GM21737 (cell line): ENCODE measurements around the gene KRT7.
"Not testable (repeated sequence)": the region's sequence is repeated elsewhere in the genome, so short reads cannot be mapped to it uniquely, and the experiment has no call there.

Experiments used
- ATAC-seq: cut with Tn5 transposase; IDR thresholded peaks from one replicate; pipeline ENCODE4 v1.9.1; 2021; ENCODE audit warnings: mild to moderate bottlenecking, moderate library complexity; ENCODE audit not compliant: unreplicated experiment

Gene KRT7

GRCh38 chr12:52243259-52243855, 10.3 kb downstream of the KRT7 start:
- ATAC-seq = no peak

- peak; percentile 89 for ATAC-seq
These were observed 11.0 kb downstream of the KRT7 start for GRCh38 chr12:52243856-52244614.

- ATAC-seq = no peak
These were observed 11.6 kb downstream of the KRT7 start for GRCh38 chr12:52244615-52244994.

- ATAC-seq = no peak
These were observed 12.4 kb downstream of the KRT7 start for GRCh38 chr12:52245259-52245961.

- no peak for ATAC-seq
These were observed 13.0 kb downstream of the KRT7 start for GRCh38 chr12:52245962-52246569.

GRCh38 chr12:52246720-52247621, 13.9 kb downstream of the KRT7 start:
- no peak for ATAC-seq

- ATAC-seq = no peak
These were observed 14.8 kb downstream of the KRT7 start for GRCh38 chr12:52247622-52248540.

DNA sequence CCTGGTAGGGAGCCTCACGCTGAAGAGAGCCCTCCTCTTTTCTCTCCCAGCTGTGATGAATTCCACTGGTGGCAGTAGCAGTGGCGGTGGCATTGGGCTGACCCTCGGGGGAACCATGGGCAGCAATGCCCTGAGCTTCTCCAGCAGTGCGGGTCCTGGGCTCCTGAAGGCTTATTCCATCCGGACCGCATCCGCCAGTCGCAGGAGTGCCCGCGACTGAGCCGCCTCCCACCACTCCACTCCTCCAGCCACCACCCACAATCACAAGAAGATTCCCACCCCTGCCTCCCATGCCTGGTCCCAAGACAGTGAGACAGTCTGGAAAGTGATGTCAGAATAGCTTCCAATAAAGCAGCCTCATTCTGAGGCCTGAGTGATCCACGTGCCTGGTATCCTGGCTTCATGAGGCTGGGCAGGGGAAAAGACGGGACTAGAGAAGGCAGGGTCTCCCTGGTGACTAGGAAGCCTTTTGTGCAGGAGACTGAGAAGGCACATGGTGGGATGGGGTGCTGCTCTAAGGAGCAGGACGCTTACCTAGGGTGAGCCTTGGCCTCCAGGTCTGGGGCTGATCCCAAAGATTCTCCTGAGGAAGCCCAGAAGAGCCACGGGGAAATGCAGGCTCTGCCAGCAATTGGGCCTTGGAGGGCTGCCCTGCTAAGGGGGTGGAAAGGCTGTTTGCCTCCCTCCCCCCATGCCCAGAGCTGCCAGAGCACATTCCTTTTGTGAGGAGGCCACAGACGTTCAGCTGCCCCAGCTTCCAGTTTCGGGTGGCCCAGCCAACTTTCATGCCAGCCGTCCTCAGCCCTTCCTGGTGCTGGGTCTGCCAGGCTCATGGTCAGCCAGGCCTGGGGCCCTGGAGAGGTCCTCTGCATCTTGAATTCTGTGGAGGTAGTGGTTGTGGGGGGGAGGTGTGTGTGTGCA, 15.8 kb downstream of the KRT7 start:
- no peak for ATAC-seq

DNA sequence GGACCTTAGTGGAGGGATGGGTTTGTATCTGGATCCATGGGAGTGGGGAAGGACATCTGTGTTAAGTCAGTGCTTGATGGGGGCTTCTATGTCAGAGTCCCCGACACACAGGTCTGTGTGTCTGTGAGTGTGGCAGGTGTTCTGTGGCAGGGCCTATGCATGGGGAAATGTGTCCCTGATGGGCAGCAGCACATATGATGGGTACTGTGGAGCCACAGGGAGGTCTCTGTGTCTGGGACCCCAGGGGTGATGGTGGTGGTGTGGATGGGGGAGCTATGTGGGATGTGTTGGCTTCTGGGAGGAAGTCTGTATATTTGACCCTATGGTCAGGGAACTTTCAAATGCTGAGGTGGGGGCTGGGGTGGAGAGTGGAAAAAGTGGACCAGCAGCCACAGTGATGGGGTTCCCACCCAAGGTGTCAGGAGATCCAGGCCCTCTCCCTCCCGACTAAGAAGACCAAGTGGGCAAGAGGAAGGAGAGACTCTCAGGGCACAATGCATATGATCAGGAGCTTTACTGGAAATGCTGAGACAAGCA, 16.5 kb downstream of the KRT7 start:
- no peak for ATAC-seq

- no peak for ATAC-seq
These were observed 17.3 kb downstream of the KRT7 start for GRCh38 chr12:52250048-52250990.

DNA sequence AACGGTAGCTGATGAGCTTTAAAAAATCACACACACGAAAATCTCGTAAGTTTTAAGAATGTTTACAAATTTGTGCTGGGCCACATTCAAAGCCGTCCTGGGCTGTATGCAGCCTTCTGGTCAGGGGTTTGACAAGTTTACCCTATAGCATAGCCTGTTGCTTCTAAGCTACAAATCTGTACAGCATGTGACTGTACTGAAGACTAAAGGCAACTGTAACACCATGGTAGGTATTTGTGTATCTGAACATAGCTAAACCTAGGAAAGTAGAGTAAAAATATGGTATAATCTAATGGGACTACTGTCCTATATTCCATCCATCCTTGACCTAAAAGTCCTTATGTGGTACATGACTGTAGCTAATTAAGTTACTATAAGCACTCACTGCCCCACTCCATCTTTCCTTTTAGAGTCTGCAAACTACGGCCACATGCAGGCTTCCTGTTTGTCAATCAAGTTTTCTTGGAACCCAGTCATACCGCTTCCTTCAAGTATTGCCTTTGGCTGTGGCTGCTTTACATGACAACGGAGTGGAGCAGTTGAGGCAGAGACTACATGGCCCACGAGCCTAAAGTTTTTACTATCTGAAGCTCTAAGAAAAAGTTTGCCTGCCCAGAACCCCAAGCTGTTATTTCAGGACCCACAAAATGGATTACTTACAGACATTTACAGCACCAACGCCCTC, 18.5 kb downstream of the KRT7 start:
- ATAC-seq = no peak

- ATAC-seq = not testable (repeated sequence)
These were observed 19.2 kb downstream of the KRT7 start for GRCh38 chr12:52252175-52252615.

DNA sequence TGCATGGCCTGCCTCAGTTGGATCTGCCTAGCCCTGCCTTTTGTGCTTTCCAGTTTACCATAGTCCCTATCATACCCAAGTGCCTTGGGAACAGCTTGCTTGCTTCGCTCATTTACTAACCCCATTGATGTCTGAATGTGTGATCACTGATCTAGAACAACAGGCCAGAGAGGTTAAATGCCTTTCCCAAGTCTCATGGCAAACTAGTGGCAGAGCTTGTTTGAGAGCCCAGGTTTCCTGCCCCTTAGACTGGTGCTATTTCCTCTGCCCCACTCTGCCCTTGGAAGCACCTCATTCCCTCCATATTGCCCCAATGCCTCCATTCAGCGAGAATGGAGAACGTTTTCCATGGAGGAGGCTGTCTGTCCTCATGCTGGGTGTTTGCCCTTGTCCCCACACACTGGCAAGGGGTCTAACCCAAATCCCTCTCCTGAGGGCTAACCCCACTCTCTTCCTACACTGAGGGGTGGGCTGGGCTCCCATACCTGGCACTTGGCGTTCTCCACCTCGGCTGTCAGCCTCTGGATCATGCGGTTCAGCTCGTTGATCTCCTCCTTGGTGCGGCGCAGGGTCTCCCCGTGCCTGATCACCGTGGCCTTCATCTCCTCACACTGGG, 19.8 kb downstream of the KRT7 start:
- no peak for ATAC-seq

DNA sequence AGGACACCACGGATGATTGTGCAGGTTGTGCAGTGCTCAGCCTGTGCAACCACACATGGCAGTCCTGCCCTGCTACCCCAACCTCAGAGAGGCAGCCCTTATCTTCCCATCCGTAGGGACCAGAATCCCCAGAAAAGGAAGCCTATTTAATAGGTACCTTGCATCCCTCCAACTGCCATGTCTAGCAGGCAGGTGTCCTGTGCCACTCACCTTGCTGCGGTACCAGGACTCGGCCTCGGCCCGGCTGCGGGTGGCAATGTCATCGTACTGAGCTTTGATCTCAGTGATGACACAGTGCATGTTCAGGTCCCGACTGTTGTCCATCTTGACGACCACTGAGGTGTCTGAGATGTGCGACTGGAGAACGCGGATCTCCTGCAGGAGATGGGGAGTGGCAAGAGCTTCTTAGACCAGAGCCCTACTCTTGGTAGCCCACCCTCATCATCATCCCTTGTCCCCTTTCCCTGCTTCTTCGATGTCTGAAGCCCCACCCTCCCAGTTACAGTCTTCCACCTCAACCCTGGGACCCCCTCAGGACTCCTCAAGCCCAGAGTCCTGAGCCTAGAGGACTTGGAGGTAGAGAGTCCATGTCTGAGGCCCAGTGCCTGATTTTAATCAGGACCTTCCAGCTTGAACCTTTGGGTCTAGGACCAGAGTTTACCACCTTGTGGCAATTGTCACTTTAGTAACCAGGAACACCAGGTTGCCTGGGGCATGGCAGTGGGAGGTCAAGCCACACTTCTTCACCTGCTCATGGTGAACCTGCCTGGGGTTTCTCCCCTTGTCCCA, 20.5 kb downstream of the KRT7 start:
- ATAC-seq = no peak
